NCI-H345 (cell line): ENCODE results near the gene MESD.

Experiments used
- DNase-seq: peaks from one replicate; lab custom pipeline; 2025; lab: John Stamatoyannopoulos, UW

The MESD gene

DNA sequence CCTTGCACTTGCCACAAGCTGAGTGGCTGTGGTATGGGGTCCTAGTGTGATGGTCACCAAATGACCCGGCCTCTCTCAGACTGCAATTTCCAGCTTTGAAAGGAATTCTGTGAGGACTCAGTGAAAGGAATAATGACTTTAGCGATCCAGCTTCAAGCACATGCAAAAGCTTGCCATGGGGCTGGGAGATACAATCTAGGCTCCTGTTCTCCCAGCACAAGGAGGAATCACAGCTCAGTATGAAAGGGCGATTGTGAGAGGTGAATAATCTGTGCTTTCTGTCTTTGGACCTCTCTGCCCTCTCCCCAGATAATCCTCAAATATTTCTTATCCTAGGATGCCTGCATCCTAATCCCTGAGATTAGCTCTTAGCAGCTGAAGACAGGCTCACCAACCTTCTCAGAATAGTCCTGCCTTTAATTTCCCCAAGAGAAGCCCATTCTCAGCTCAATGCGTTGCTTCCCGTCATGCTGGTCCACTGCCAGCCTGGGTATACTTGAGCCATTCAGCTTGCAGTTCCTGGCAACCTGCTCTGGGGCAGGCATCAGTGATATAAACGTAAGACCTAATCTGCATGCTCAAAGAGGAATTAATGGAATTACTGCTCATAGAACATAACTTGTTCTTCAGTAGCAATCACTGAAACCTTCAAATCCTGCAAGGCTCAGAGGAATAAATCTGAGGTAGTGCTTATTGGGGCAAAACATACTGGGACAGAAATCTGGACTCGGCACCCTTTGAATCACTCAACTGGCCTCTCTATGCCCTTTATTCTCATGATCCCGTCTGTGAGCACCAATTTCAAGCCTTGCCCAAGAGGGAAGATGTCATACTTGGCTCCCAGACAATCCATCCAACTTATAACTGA is 26.2 kb upstream of the MESD start:
- no peak for DNase-seq

DNA sequence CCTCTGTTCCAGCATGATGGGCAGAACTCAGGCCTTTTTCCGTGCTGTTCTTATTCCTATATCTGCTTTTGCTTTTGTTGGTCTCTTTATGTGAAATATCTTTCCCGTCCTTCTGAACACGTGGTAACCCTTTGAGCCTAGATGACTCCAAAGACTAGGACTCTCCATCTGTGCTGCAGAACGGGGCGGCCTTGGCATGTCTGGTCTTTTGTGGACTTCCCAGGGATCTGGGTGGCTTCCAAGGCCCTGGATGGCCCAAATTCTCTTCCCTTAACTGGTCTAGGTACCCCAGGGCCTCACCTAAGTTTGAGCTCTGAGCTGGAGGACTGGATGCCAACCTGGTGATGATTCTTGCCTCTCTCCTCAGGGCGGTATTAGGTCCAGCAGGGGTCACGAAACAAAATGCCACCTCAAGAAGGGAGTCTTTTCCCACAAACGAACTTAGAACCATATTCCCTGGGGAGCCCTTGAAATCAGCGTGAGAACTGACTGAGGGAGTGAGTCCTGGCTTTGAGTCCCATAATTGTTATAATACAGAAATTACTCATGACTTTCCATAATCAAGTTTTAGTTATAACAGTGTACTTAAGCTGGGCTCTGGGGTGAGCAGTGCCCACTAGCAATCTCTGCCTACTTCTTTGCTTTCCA is 25.0 kb upstream of the MESD start:
- DNase-seq: no peak

GRCh38 chr15:81013396-81013929 is 23.8 kb upstream of the MESD start:
- no peak for DNase-seq

DNA sequence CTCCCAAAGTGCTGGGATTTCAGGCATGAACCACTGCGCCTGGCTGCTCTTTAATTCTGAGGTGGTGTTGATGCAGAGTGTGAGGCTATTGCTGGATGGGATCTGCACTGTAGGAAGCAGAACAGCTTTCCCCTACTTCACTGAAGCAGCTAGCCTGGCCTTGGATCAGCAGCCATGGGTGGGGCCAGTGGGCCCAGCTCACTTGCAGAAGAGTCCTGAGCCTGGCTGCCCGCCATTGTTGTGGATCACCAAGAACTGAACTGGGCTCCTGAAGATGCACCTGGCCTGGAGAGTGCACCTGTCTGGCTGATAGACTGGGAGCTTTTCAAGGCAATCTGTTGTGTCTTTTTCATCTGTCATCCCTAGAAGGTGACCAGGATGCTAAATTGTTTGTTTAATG is 23.0 kb upstream of the MESD start:
- no peak for DNase-seq

- DNase-seq: no peak
These were observed 22.0 kb upstream of the MESD start for GRCh38 chr15:81011593-81011992.

DNA sequence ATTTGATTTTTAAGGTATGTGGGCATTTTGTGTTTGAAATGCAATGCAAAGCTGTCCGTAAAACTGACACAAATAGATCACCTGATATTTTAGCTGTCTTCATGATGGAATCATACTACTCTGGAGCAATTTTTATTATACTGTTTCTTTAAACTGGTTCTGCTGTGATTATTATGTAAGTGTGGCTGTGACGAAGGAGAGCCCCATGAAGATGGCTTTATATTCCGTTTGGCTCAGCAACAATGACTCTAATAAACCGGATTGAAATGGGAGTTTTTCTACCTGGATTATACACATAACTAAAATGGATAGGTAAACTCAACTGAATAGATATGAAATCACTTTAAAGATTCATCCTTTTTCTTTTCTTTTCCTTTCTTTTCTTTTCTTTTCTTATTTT is 20.5 kb upstream of the MESD start:
- no peak for DNase-seq

DNA sequence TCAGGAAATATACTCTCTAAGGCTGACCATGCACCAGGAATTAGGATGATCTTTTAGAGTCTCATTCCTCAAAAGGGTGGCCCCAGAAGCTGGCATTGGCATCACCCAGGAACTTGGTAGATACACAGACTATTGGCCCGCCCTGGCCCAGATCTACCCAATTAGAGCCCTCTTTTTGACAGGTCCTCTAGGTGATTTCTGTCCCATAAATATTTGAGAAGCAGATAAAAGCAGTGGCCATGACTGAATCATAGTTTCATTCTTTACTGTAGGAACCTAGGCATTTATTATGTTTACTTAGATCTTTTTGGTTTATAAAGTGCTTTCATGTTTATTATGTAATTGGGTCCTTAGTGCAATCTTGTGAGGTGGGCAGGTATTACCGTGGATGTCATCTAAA is 18.7 kb upstream of the MESD start:
- DNase-seq: no peak

DNA sequence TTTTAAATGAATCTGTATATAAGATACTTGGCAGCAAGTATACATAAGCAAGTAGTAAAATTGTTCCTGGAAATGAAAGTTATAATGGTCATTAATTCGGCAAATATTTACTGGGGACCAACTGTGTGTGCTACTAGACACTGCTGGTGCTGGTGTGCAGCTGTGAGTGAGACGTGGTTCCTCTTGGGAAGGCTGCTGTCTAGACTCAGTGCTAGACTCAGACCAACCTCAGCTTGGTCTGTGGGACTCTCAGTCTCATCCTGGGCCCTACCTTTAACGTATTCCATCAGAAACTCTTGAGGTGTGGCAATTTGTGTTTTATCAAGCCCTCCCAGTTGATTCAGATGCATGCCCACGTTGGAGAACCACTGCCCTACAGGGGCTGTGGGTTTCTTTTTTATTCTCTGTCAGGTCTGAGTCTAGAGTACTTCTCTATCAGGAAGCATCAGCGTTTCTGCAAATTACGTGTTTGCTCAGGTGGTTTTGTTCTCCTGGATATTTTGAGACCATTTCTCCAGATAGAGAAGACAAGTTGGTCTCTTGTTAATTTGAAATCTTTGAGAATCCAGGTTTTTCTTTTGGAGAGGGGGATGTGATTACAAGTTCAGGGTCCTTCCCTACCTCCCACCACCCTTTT is 17.9 kb upstream of the MESD start:
- DNase-seq: no peak

GRCh38 chr15:81006124-81006523 is 16.5 kb upstream of the MESD start:
- DNase-seq: no peak

- no peak for DNase-seq
These were observed 13.4 kb upstream of the MESD start for GRCh38 chr15:81003097-81003350.

- no peak for DNase-seq
These were observed 12.9 kb upstream of the MESD start for GRCh38 chr15:81002331-81003096.

DNA sequence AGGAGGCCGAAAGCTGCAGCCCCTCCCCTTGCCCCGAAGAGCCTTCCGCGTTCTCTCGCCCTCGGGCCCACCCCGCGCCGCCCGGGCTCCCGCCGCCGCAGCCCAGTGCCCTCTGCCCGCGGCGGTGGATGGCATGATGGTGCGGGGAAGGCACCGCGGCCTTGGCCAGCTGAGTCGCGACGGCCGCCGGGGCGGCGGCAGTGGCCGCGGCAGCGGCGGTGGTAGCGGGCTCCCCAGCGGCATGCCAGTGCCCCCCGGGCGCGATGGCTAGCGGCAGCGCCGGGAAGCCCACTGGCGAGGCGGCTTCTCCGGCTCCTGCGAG is 12.4 kb upstream of the MESD start:
- DNase-seq: no peak

- peak; percentile 27 for DNase-seq
These were observed 11.8 kb upstream of the MESD start for GRCh38 chr15:81001152-81002008.

DNA sequence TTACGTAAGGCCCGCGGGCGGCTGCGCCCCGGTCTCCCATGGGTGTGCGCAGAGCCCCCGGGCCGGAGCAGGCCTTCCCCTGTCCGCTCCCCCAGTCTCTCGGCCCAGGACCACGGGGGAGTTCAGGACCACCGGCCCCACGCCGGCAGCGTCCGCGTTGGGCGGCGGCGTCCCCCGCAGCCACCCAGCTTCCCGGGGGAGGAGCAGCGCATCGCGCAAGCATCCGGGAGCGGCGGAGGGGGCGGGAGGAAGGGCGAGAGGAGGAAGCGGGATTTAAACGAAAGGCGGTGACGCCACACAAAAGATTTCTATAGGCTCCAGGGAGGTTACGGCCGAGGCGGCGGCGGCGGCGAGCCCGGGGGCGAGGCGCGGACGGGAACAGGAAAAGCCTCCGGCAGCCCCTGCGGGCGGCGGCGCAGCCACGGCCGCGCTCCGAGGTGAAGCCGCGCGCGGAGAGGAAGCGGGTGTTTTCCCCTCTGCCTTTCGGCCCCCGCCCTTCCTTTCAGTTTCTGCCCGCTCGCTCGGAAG is 11.1 kb upstream of the MESD start, which contains the start of gene TLNRD1:
Gene TLNRD1, plus strand, starts transcription at position 300 of the 528 bp plus-strand sequence. CDS start 1,349 bp downstream, outside the sequence.
- peak; percentile 83 for DNase-seq

DNA sequence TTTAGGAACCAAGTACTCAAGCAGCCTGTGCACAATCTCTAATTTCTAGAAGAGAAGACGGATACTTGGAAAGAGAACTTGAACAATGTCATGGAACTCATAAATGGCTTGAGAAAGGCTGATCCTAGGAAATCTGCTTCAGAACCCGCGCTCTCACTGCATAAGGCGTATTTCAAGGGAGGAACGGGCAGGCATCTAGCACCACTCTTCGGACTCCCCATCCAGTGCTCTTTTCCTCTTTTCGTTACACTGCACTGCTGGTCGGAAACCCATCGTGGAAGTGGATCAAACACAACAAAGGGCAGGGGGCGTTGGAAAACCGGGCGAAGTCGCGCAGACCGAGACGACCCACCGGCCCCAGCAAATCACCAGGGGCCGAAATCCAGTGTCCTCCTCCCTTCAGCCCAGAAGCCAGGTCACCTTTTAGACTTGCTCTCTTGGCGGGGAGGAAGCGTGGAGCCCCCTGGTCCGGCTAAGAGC is 10.6 kb upstream of the MESD start:
- no peak for DNase-seq

GRCh38 chr15:80999623-81000036 is 10.0 kb upstream of the MESD start:
- DNase-seq: no peak

GRCh38 chr15:80998251-80998650 is 8.6 kb upstream of the MESD start:
- DNase-seq: no peak

- no peak for DNase-seq
These were observed 8.1 kb upstream of the MESD start for GRCh38 chr15:80997692-80998091.

DNA sequence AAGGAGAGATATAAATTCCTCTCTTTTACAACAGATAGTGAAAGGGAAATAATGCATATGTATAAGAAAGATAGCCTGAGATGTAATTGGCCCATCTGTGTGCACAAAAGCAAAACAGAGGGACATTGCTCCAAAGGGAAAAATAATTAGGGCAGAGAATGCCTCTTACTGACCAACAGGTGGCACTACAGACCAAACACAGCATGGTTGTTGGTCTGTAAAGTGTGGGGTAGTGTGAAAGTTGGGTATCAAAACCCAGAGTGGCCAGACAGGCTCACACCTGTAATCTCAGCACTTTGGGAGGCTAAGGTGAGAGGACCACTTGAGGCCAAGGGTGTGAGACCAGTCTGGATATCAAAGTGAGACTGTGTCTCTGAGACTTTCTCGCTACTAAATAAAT is 6.6 kb upstream of the MESD start:
- DNase-seq: no peak

DNA sequence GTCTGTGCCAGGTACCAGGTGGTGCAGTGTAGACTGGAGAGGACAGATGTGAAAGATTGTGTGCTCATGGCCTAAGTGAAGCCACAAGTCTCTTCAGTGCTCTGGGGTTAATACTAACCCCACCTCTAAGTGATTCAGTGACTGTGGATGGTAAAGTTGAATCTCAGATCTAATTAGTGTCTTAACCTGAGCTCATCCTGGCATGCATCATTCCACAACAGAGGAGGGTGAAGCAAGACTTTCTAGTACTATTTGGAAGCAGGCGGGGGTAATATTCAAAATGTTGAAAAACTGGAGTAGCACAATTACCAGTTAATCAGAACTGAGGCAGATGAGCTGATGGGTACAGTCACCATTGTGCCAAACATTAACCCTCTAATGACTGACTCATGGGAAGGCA is 2.8 kb upstream of the MESD start:
- no peak for DNase-seq

DNA sequence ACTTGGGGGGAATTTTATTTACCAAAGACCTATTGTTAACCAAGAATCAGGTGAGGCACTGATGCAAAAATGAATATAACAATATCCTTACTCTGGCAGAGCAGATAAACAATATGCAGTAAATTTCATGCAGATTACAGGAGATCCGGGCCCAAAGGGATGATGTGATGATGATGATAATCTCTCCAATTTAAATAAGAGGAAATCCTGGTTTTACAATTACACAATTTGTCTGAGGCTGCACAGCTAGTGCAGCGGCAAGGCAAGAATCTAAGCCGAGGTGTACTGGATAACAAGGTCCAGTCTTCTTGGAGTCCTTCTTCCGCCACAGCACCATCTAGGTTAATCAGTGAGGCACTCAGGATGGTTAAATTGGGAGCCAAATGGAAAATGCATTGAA is 2.4 kb upstream of the MESD start:
- no peak for DNase-seq
